Colonic mucosa (tissue), 4 donors: ENCODE results near the gene ZNF35. TPM values are rescaled to one million over a fixed set of nuclear protein-coding genes. Genes with fewer than 3 reads are reported as not detected.

Source experiments
- DNase-seq: peaks from one replicate; pipeline ENCODE4 v3.0.0-alpha.2; 2020
- H3K27ac ChIP-seq: fragments of 200-600 bp; one replicate; pipeline ENCODE4 v1.8.0; 2021
- H3K27me3 ChIP-seq: fragments of 200-600 bp; one replicate; pipeline ENCODE4 v1.8.0; 2021
- H3K36me3 ChIP-seq: fragments of 200-600 bp; one replicate; pipeline ENCODE4 v1.8.0; 2021
- H3K4me1 ChIP-seq: fragments of 200-600 bp; one replicate; pipeline ENCODE4 v1.8.0; 2021; ENCODE audit warnings: mild to moderate bottlenecking
- H3K4me3 ChIP-seq: fragments of 200-600 bp; one replicate; pipeline ENCODE4 v1.8.0; 2021
- H3K9ac ChIP-seq, 2 donors: one replicate each; pipeline ENCODE4 v1.7.0; 2013; ENCODE audit warnings: control low read depth in 2 of 2, low read depth in 2 of 2, low read length in 2 of 2
- H3K9me3 ChIP-seq: fragments of 200-600 bp; one replicate; pipeline ENCODE4 v1.8.0; 2021
- intact Hi-C: fragments of 100-400 bp; cut with DNase I; formaldehyde crosslinking; loops from one replicate; pipeline ENCODE4 v1.14.1; 2022
- total RNA-seq, 2 donors: library from RNA; stranded (reverse); fragmentation: NEBNext Ultra II Directional in 1 of 2; extraction: Animal tissue kit (Norgen Biotek cat#: 25700) in 1 of 2; gene quantifications; one replicate each; pipeline ENCODE4 v1.2.1, GENCODE V29; 2021
- TF ChIP-seq, protein P1 (sequence below): fragments of 200-600 bp; IDR thresholded peaks from one replicate; pipeline ENCODE4 v1.8.0; 2022; ENCODE audit warnings: antibody characterized with exemption, mild to moderate bottlenecking
- donor health status: healthy.
- donor health status: DM: no; HTN: no; CAD: no.
- donor health status: DM: no; HTN: no; CAD: no.

The ZNF35 gene
- total RNA-seq, 2 donors from 2014 or later: 6.6 to 7.4 TPM

DNA sequence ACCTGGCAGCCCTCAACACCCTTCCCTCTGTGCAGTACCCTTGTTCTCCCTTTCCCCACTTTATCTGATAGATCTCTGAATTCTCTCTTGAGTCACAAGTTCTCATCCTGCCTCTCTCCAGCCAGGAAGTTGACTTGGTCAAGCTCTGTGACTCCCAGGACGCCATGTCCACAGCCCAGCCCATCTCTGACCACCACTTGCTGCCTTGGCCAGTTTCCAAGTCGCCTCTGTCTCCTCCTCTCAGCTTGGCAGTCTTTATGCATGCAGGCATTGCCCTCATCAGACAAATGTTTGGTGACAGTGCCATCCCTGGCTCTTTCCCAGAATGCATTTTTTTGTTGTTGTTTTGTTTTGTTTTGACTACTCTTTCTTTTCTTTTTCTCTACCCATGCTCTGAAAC lies 25.7 kb downstream of the ZNF35 start:
- TF ChIP-seq, protein P1, sequence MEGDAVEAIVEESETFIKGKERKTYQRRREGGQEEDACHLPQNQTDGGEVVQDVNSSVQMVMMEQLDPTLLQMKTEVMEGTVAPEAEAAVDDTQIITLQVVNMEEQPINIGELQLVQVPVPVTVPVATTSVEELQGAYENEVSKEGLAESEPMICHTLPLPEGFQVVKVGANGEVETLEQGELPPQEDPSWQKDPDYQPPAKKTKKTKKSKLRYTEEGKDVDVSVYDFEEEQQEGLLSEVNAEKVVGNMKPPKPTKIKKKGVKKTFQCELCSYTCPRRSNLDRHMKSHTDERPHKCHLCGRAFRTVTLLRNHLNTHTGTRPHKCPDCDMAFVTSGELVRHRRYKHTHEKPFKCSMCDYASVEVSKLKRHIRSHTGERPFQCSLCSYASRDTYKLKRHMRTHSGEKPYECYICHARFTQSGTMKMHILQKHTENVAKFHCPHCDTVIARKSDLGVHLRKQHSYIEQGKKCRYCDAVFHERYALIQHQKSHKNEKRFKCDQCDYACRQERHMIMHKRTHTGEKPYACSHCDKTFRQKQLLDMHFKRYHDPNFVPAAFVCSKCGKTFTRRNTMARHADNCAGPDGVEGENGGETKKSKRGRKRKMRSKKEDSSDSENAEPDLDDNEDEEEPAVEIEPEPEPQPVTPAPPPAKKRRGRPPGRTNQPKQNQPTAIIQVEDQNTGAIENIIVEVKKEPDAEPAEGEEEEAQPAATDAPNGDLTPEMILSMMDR: no peak
- Histone ChIP-seq H3K27ac (no peak overlapping the region), H3K36me3 (no peaks in the 10 kb centered on the region), H3K9ac (no peak overlapping the region), H3K27me3 (no peaks in the 10 kb centered on the region), H3K4me1 (no peaks in the 10 kb centered on the region), H3K9me3 (no peaks in the 10 kb centered on the region), H3K4me3 (no peak overlapping the region)
- no peak for DNase-seq
- intact Hi-C loops: no loop called here

GRCh38 chr3:44678480-44679116 lies 30.1 kb downstream of the ZNF35 start:
- Histone ChIP-seq H3K4me3 (no peak overlapping the region), H3K4me1 (no peaks in the 10 kb centered on the region), H3K36me3 (no peaks in the 10 kb centered on the region), H3K9ac (no peak overlapping the region), H3K9me3 (no peaks in the 10 kb centered on the region), H3K27me3 (no peaks in the 10 kb centered on the region), H3K27ac (no peak overlapping the region)
- no peak for DNase-seq
- TF ChIP-seq, protein P1: no peak
- intact Hi-C loops: no loop called here

- Histone ChIP-seq H3K27ac (no peak overlapping the region), H3K36me3 (no peaks in the 10 kb centered on the region), H3K4me3 (no peak overlapping the region), H3K27me3 (no peaks in the 10 kb centered on the region), H3K9ac (no peak overlapping the region), H3K4me1 (no peaks in the 10 kb centered on the region), H3K9me3 (no peaks in the 10 kb centered on the region)
- TF ChIP-seq, protein P1: no peak
- no peak for DNase-seq
- intact Hi-C loops: no loop called here
Measured at GRCh38 chr3:44680921-44681455, 32.5 kb downstream of the ZNF35 start.

- intact Hi-C loops: no loop called here
- Histone ChIP-seq H3K36me3 (no peaks in the 10 kb centered on the region), H3K27ac (no peak overlapping the region), H3K9ac (no peak overlapping the region), H3K27me3 (no peaks in the 10 kb centered on the region), H3K9me3 (no peaks in the 10 kb centered on the region), H3K4me1 (no peaks in the 10 kb centered on the region), H3K4me3 (no peak overlapping the region)
- TF ChIP-seq, protein P1: no peak
- DNase-seq: no peak
Measured at GRCh38 chr3:44682182-44682896, 33.8 kb downstream of the ZNF35 start.

DNA sequence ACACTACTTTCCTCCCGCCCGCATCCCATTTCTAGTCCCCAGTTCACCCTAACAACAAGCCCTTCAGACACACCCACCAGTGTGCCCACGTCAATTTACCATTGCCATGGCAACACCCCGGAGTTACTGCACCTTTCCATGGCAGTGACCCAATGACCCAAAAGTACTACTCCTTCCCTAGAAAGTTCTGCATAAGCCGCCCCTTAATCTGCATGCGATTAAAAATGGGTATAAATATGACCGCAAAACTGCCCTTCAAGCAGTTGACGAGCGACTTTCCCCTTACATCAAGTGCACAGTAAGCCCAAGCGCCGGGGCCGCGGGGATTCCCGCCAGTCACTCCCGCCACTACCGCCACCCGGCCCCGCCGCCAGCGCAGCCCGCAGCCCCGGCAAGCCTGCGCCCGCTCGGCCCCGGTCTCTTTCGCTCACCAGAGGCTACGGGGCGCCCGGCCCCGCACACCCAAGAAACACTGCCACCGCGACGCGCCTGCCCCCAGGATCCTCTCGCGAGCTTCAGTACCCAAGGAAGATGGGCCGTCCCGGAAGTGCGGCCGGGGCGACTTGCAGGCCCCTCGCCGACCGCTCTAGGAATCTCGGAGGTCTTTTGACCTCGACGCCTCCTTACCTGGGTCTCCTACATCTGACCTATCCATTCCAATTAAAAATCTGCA lies 36.7 kb downstream of the ZNF35 start:
- Histone ChIP-seq H3K27ac (no peak overlapping the region), H3K9ac (peak overlapping the region in 1 of 2 donors; percentile 62)
- intact Hi-C loops: no loop called here

More for the DNA sequence above, 36.7 kb downstream of the ZNF35 start:
- TF ChIP-seq, protein P1: no peak
- Histone ChIP-seq H3K36me3 (no peaks in the 10 kb centered on the region), H3K4me1 (no peaks in the 10 kb centered on the region), H3K9me3 (no peaks in the 10 kb centered on the region), H3K27me3 (no peaks in the 10 kb centered on the region), H3K4me3 (peak overlapping the region; percentile 62)
- DNase-seq: peak; percentile 60
